Measurements from ENCODE around the gene MT1E.

The MT1E gene

DNA sequence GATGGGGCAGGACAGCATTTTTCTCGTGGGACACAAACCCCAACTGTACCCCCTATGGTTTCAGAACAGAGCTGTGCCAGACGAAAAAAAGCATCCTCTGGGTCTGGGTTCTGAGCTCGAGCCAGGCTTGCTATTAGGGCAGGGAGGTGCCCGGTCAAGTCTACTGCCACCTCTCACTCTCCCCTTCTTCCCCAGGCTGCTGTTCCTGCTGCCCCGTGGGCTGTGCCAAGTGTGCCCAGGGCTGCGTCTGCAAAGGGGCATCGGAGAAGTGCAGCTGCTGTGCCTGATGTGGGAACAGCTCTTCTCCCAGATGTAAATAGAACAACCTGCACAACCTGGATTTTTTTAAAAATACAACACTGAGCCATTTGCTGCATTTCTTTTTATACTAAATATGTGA is 1.1 kb downstream of the MT1E start:
- no peak for DNase-seq (ENCODE audit: low spot score)

DNA sequence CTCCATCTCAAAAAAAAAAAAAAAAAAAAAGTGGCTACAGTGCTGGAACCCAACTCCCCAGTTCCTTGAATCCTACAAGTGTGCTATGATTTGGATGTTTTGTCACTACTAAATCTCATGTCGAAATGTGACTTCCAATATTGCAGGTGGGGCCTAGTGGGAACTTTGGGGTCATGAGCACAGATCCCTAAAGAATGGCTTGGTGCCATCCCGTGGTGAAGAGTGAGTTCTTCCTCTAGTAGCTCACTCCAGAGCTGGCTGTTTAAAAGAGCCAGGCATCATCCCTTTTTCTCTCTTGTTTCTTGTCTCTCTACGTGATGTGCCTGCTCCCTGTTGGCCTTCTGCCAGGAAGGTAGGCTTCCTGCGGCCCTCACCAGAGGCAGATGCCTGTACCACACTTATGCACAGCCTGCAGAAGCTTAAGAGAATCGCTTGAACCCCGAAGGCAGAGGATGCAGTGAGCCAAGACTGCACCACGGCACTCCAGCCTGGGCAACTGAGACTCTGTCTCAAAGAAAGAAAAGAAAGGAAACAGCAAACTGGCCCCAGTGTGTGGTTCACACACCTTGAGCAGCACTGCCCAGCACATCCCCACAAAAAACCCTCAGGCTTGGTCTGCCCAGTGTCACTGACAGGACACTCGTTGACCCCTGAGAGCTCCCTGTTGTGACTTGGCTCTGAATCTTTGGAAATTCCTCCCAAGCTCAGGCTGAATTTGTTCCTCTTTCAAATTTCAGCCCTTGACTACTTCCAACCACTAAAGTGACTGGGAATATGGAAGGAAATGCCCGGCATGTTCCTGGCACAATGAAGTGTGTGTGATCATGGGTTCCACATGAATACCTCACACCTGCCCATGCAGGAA is 3.1 kb downstream of the MT1E start:
- DNase-seq (ENCODE audit: low spot score) = no peak

DNA sequence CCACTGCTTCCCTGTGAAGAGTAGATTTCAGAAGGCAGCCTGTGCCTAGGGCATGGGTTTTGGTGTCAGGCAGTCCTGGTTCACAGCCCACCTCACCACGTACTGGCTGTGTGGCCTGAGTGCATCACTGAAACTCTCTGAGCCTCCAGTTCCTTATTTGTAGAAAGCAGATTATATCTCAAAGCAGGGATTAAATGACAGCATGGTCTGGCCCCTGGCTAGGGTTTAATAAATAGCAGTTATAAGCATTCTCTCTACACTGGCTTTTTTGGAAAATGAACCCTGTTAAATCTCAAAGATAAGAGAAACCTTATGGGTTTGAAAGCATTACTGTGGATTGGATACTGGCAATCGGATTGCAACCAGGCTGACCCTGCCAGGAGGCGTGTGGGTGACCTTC is 4.0 kb downstream of the MT1E start:
- DNase-seq (ENCODE audit: low spot score) = no peak

DNA sequence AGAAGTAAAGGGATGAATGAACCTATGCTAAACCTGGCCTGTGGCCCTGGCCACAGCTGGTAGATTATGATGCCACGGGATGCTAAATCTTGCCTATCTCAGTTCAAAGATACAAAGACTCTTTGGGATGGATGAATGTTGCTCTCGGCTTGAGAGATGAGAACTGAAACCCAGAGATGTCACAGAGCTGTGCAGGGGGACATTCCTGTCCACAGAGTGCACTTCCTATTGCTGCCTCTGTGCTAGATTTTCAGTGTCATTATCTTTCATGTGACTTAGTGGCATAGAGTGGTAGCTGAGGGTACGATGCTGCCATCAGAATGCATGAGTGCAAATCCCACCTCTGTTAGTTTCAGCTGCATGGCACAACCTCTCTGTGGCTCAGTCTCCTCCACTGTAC is 4.6 kb downstream of the MT1E start:
- no peak for DNase-seq (ENCODE audit: low spot score)

DNA sequence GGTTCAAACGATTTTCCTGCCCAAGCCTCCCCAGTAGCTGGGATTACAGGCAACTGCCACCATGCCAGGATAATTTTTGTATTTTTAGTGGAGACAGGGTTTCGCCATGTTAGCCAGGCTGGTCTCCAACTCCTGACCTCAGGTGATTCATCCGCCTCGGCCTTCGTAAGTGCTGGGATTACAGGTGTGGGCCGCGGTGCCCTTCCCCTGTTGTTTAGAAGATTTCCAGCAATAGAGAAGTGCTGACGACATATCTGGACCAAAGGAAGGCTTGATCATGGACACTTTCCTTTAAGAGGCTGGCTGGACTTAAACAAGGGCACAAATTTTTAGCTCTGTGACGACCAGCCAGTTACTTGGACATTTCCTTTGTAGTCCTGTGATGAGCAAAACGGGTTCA is 5.6 kb downstream of the MT1E start:
- DNase-seq (ENCODE audit: low spot score) = no peak

DNA sequence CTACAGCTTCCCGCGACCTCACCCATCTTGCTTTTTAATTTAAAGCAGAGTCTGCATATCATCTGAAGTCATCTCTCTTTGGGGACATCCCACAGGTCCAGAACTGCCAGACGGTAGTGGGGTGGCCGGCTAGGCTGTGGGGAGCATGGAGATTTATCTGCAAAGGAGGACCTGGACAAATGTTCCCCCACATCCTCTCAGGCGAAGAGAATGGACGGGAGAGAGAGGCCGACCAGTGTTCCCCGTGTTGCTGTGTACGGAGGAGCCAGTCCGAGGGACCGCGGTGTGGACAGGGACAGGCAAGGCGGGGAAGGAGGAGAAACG is 6.2 kb downstream of the MT1E start:
- no peak for DNase-seq (ENCODE audit: low spot score)

DNA sequence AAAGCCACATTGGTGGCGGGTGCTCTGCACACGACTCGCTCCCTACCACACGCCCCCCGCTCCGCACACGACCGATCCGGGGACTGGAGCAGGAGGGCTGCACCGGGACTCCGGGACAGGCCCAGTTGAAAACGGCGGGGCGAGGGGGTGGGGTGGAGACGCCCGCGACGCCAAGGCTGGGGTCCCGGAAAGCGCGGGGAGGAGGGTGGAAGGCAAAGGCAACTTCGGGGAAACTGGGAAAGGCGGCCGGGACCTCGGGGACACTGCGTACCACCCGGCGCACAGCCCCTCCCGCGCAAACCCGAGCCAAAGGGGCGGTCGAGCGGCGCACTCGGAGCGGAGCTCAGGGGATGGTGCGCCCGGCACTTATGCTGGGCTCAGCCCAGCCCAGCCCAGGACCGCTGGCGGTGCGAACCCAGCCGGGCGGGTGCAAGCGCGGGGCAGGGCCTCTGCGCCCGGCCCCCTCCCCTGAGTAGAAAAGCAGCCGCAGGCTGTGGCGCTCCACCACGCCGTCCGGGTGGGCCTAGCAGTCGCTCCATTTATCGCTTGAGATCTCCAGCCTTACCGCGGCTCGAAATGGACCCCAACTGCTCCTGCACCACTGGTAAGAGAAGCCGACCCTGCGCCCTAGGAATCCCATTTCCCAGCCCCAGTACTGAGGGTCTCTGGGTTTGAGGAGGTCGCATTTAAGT is 6.7 kb downstream of the MT1E start, which contains the start of gene MT1M:
MT1M (plus strand) TSS at position 504 of the 692 bp plus-strand sequence; CDS start at position 577, 73 bp downstream.
- no peak for DNase-seq (ENCODE audit: low spot score)

DNA sequence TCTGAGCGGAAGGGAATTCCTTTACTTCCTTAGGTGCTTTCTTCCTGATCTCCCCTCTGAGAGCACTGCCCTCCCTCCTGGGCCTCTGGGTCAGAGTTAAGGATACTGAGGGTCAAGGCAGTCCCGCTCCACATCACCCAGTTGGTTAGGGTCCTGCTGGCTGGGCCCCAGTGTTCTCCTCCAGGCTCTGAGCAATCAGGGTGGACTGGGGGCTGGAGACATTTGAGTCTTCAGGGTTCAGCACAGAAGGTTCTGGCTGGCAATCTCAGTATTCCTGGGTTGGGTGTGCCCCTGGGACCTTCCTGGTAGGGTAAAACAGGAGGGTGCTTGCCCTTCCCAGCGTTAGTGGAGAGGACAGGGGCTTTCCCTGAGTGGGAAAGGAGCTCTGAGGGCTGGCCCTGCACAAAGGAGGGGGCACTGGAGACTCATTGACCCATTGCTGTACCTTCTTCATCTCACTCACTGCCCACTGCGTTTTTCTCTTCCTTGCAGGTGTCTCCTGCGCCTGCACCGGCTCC is 7.3 kb downstream of the MT1E start:
- DNase-seq (ENCODE audit: low spot score) = no peak

DNA sequence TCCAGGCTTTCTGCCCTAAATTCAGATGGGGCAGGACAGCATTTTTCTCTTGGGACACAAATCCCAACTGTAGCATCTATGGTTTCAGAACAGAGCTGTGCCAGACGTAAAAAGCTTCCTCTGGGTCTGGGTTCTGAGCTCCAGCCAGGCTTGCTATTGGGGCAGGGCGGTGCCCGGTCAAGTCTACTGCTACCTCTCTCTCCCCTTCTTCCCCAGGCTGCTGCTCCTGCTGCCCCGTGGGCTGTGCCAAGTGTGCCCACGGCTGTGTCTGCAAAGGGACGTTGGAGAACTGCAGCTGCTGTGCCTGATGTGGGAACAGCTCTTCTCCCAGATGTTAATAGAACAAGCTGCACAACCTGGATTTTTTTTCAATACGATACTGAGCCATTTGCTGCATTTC is 8.0 kb downstream of the MT1E start:
- no peak for DNase-seq (ENCODE audit: low spot score)

DNA sequence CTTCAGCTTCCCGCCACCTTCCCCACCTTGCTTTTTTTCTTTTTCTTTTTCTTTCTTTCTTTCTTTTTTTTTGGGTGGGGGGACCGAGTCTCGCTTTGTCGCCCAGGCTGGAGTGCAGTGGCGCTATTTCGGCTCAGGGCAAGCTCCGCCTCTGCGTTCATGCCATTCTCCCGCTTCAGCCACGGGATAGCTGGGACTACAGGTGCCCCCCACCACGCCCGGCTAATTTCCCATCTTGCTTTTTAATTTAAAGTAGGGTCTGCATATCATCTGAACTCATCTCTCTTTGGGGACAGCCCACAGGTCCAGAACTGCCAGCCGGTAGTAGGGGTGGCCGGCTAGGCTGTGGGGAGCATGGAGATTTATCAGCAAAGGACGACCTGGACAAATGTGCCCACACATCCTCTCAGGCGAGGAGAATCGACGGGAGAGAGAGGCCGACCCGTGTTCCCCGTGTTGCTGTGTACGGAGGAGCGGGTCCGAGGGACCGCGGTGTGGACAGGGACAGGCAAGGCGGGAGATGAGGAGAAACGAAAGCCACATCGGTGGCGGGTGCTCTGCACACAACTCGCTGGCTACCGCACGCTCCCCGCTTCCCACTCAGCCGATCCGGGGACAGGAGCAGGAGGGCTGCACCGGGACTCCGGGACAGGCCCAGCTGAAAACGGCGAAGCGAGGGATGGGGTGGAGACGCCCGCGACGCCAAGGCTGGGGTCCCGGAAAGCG is 9.3 kb downstream of the MT1E start:
- DNase-seq (ENCODE audit: low spot score) = no peak

DNA sequence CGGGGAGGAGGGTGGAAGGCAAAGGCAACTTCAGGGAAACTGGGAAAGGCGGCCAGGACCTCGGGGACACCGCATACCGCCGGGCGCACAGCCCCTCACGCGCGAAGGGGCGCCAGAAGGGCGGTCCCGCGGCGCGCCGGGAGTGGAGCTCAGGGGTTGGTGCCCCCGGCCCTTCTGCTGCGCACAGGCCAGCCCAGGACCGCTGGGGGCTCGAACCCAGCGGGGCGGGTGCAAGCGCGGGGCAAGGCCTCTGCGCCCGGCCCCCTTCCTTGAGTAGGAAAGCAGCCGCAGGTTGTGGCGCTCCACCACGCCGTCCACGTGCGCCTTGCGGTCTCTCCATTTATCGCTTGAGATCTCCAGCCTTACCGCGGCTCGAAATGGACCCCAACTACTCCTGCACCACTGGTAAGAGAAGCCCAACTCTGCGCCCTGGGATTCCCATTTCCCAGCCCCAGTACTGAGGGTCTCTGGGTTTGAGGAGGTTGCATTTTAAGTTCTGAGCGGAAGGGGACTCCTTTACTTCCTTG is 9.9 kb downstream of the MT1E start:
- DNase-seq (ENCODE audit: low spot score) = no peak

DNA sequence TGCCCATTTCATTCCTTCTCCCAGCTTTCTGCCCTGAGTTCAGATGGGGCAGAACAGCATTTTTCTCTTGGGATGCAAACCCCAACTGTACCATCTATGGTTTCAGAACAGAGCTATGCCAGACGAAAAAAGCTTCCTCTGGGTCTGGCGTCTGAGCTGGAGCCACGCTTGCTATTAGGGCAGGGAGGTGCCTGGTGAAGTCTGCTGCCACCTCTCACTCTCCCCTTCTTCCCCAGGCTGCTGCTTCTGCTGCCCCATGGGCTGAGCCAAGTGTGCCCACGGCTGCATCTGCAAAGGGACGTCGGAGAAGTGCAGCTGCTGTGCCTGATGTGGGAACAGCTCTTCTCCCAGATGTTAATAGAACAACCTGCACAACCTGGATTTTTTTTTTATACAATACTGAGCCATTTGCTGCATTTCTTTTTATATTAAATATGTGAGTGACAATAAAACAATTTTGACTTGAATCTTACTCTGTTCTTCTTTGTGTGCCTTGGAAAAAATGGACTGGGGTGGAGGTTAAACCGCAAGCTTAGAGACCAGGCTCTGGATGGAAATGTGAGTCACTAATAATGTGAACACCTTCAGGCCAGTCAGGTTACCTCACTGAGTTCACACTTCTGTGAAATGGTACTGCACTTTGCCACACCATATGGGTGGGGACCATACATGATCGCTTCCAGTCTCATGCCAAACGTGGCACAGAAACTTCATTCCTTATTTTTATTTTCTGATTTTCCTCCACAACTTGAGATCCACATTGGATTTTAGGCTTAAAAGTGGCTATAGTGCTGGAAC is 11.2 kb downstream of the MT1E start:
- DNase-seq (ENCODE audit: low spot score) = no peak

DNA sequence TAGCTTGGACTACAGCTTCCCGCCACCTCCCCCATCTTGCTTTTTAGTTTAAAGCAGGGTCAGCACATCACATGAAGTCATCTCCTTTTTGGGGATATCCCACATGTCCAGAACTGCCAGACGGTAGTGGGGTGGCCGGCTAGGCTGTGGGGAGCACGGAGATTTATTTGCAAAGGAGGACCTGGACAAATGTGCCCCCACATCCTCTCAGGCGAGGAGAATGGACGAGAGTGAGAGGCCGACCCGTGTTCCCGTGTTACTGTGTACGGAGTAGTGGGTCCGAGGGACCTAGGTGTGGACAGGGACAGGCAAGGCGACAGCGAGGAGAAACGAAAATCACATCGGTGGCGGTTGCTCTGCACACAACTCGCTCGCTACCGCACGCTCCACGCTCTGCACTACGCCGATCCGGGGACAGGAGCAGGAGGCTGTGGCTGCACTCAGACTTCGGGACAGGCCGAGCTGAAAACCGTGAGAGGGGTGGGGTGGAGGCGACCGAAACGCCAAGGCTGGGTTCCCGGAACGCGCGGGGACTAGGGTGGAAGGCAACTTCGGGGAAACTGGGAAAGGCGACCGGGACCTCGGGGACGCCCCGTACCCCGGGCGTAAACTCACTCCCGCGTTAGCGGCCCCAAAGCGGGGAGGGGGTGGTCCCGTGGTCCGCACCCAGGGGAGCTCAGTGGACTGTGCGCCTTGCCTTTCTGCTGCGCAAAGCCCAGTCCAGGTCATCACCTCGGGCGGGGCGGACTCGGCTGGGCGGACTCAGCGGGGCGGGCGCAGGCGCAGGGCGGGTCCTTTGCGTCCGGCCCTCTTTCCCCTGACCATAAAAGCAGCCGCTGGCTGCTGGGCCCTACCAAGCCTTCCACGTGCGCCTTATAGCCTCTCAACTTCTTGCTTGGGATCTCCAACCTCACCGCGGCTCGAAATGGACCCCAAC is 12.5 kb downstream of the MT1E start, which contains the start of gene MT1A:
MT1A (plus strand) TSS at position 853 of the 937 bp plus-strand sequence; CDS start at position 926, 73 bp downstream.
- no peak for DNase-seq (ENCODE audit: low spot score)

DNA sequence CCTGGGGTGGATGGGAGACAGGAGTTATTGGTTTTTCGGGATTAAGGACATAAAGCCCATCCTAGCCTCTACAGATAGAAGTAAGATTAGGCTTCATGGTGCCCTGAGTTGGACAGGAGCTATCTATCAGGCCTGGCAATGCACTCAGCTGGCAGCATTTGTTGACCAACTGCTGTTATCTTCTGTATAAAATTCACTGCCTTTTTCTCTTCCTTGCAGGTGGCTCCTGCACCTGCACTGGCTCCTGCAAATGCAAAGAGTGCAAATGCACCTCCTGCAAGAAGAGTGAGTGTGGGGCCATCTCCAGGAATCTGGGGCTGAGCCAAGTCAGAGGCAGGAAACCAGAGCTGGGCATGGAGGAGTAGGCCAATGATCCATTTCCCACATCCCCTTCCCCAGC is 13.5 kb downstream of the MT1E start:
- DNase-seq (ENCODE audit: low spot score) = no peak

DNA sequence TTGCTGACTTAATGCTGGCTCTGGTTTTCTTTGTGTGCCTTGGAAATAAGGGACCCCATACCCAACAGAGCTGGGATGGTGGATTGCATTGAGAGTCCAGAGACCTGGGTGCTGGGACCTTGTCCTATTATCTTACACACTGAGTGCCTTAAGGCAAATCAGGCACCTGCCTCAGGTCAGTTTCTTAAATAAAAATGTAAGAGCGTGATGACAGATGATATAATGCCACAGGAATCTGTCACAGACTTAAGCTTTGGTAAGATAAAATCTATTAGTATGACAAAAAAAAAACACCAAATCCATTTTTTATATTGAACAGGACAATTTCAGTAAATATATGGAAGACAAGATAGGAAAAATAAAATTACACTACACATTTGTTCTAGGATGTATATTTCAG is 14.5 kb downstream of the MT1E start:
- DNase-seq (ENCODE audit: low spot score) = no peak

DNA sequence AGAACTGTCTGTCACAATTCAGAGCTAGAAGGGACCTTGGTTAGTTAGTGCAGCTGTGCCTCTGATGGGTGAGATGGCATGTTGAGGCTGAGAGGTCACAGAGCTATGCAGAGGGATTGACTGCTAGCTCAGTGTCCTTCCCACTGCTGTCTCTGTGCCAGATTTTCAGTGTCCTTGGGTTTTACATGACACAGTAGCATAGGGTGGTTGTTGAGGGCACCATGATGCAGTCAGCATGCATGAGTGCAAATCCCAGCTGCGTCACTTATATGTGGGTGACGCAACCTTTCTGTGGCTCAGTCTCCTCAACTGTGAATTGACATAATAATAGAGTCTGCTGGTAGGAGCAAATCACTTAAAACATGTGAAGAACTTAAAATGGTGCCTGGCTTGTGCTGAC is 15.6 kb downstream of the MT1E start:
- no peak for DNase-seq (ENCODE audit: low spot score)

DNA sequence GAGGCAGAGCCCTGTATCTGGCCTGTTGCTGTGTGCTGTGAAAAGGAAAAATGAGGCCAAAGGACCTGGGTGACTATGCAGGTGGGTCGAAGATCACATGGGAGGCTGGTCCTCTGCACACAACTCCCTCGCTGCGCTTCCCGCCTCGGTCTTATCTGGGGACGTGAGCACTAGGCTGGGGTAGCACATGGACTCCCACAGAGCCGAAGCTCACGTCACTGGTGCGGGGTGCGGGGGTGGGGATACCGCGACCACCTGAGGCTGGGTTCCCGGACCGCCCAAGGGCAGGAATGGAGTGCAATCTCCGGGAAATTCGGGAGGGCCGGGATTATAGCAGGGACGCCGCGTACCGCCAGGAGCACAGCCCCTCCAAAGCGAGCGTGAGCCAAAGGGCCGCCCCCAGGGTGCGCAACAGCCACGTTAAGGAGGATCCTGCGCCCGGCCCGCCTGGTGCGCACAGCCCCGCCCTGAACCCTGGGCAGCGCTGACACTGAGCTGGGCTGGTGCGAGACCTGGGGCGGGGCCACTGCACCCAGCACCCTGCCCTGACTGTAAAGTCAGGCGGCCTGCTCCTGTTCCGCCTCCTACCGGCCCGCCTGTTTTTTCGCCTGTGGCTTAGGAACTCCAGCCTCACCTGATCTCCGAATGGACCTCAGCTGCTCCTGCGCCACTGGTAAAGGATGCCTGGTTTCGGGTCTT is 17.6 kb downstream of the MT1E start:
- peak; percentile 91 for DNase-seq (ENCODE audit: low spot score)

DNA sequence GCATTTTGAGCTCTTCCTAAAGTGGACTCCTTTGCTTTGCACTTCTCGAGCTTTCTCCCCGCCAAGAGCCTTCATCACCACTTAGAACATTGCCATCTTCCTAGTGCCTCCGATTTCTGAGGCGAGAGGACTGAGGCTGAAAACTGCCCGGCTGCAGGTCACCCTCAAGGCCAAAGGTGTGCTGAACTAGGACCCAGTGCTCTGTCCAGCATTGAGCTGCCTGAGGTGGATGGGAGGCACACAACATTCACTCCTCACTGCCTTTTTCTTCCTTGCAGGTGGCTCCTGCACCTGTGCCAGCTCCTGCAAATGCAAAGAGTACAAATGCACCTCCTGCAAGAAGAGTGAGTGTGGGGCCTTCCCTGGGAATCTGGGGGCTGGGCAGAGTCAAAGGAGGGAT is 18.3 kb downstream of the MT1E start:
- DNase-seq (ENCODE audit: low spot score) = no peak

DNA sequence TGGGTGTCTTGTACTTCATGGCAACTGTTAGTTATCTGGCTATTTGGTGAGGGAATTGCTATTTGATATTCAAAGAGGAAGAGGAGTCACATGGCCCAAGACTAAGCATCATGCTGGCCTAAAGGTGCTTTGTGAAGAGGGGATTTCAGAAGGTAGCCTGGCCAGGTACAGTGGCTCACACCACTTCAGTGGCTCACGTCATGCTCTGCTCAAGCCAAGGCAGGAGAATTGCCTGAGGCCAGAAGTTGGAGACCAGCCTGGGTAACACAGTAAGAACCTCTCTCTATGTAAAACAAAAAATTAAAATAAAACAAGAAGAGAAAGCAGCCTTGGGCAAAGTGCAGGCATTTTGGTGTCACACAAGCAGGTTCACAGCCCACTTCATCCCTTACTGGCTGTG is 19.7 kb downstream of the MT1E start:
- DNase-seq (ENCODE audit: low spot score) = no peak

DNA sequence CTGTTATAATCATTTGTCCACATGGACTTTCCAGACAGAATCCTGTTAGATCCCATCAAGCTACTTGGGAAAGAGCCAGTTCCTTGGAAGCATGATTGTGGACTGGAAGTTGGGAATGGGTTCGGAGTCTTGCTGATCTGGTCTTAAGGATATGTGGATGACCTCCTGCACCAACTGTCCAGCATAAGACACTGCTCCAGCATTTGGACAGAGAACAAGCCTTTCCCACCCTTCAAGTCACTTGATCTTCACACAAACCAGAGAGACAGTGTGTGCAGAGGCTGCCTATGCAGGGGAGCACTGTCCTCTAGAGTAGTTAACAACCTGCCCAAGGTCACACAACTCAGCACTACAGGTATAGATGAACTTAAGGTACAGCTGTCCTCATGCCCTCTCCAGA is 20.3 kb downstream of the MT1E start:
- DNase-seq (ENCODE audit: low spot score) = no peak

Data from RKO (cell line).